ENCODE data around the gene SLC29A2. TPM values are rescaled to one million over a fixed set of nuclear protein-coding genes. Genes with fewer than 3 reads are reported as not detected.

Gene SLC29A2
- total and polyA plus RNA-seq, 2 of the 8 experiments (the other 6 are each of a cell fraction or from before 2014, with no cell fraction given), result 29.3 to 31.6 TPM

DNA sequence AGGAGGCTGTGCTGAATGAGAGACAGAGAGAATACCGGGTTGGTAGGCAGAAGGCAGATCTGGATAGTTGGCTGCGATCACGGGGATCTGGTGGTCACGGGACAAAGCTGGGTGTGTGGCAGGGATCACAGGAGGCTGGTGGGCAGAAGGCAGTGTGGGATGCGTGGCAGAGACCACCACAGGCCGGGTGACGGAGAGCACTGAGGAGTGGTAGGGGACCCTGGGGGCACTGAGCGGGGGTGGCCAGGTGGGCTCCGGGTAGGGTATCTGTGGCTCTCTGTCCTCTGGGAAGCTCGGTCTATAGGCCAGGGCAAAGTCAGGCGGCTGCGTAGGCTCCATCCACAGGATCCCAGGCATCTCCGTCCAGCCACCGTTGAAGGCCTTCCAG is 56.1 kb downstream of the SLC29A2 start:
- no peak overlapping the region; the same call in 1 of the 2 replicates for H2BK15ac ChIP-seq (ENCODE audit: low read length)
- WGBS, 2 experiments (ENCODE audit: extremely low coverage in 1 of 2, insufficient coverage in 1 of 2, insufficient read length in 1 of 2, insufficient replicate concordance in 2 of 2, low coverage in 1 of 2, low lambda C conversion rate in 2 of 2, missing lambda C conversion rate in 1 of 2), result 91% methylated on average over 12 of the region's 14 CpGs; no CpG with 5 or more reads in 1 of the 2 experiments
- ChIA-PET POLR2A (ENCODE audit: partially characterized antibody) (interaction anchor here (1.1 to 3.5 kb wide), 4 partner anchors 14 to 33 kb away, joined by 4 to 19 read pairs (median 4); no protein-coding TSS in a partner anchor), CTCF (ENCODE audit: partially characterized antibody) (interaction anchor here (0.6 to 11.7 kb wide), 11 partner anchors 10 to 104 kb away, joined by 3 to 242 read pairs (median 4); partner anchors contain the start of gene RIN1)
- H2BK120ac ChIP-seq (replicated peaks; ENCODE audit: low read depth, low read length), result no peak overlapping the region
- no peak overlapping the region for H3K56ac ChIP-seq (replicated peaks; ENCODE audit: insufficient read length, low read depth, low read length)
- no peak overlapping the region for H2AFZ ChIP-seq (ENCODE audit: low read length)
- no peak overlapping the region; the same call in 1 of the 2 replicates for H4K8ac ChIP-seq (ENCODE audit: extremely low read depth, insufficient read depth, low read length)
- H4K5ac ChIP-seq (ENCODE audit: insufficient read length, low read depth, low read length), result no peak overlapping the region
- H3K27me3 ChIP-seq (replicated peaks in 1 of 4; ENCODE audit: control insufficient read depth in 3 of 4, extremely low read depth in 1 of 4, insufficient read depth in 3 of 4, low read length in 3 of 4), result peaks cover 0 to 3% (median 0%) of the 10 kb centered on the region in 4 experiments; a peak in 2 of 7 replicates
- peaks cover 12 to 33% (median 22%) of the 10 kb centered on the region in 4 experiments for H3K4me1 ChIP-seq (replicated peaks in 1 of 4; ENCODE audit: control insufficient read depth in 3 of 4, insufficient read depth in 4 of 4, low read length in 3 of 4)
- H3K23me2 ChIP-seq (ENCODE audit: low read depth, low read length), result peaks cover 8% of the 10 kb centered on the region
- DNase-seq (ENCODE audit: low read depth in 1 of 2, low spot score in 2 of 2) (no peak), FAIRE-seq (no peak)
- H3K79me2 ChIP-seq (ENCODE audit: control insufficient read depth in 1 of 2, insufficient read depth in 2 of 2, low read length in 2 of 2), result no peaks in the 10 kb centered on the region
- H3K27ac ChIP-seq (ENCODE audit: low read depth, low read length), result no peak overlapping the region
- 0 out of 2 replicates have a peak overlapping the region, but pooled peaks have one; percentile 90 for H2AK5ac ChIP-seq (ENCODE audit: low read depth, low read length)
- no peak overlapping the region for H4K91ac ChIP-seq (replicated peaks; ENCODE audit: insufficient read length, low read length)
- no peak for TF ChIP-seq TBP (IDR thresholded peaks at IDR 0.05; ENCODE audit: low read depth, low read length)
- TF ChIP-seq TEAD4 (IDR thresholded peaks at IDR 0.05; ENCODE audit: low read depth, low read length), result no peak
- TF ChIP-seq TAF1 (IDR thresholded peaks at IDR 0.05; ENCODE audit: low read depth, low read length), result no peak
- no peak for TF ChIP-seq BACH1 (IDR thresholded peaks at IDR 0.05; ENCODE audit: low read length)
- no peak for TF ChIP-seq POU5F1 (IDR thresholded peaks at IDR 0.05; ENCODE audit: low read depth, low read length)
- TF ChIP-seq, protein P1, sequence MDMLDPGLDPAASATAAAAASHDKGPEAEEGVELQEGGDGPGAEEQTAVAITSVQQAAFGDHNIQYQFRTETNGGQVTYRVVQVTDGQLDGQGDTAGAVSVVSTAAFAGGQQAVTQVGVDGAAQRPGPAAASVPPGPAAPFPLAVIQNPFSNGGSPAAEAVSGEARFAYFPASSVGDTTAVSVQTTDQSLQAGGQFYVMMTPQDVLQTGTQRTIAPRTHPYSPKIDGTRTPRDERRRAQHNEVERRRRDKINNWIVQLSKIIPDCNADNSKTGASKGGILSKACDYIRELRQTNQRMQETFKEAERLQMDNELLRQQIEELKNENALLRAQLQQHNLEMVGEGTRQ (IDR thresholded peaks at IDR 0.05; ENCODE audit: low read length), result no peak
- H2BK5ac ChIP-seq (ENCODE audit: low read depth, low read length), result peak overlapping the region; percentile 60
- no peaks in the 10 kb centered on the region for H3K9me3 ChIP-seq (ENCODE audit: insufficient read depth in 2 of 2, low read depth in 1 of 2, low read length in 1 of 2)
- no peak overlapping the region for H3K4ac ChIP-seq (replicated peaks; ENCODE audit: insufficient read length, low read depth, low read length)
- H2BK20ac ChIP-seq (ENCODE audit: low read length), result peak overlapping the region; percentile 93; the same call in 1 of the 2 replicates
- no peaks in the 10 kb centered on the region for H3K79me1 ChIP-seq (ENCODE audit: low read depth, low read length)
- no peak overlapping the region for H3K4me3 ChIP-seq (ENCODE audit: extremely low read depth in 1 of 4, insufficient read depth in 2 of 4, low read depth in 3 of 4, low read length in 4 of 4)
- no peaks in the 10 kb centered on the region for H3K36me3 ChIP-seq (ENCODE audit: control insufficient read depth in 2 of 4, insufficient read depth in 4 of 4, low read length in 3 of 4)
- no peak overlapping the region for H3K23ac ChIP-seq (ENCODE audit: insufficient read length)
- H3K14ac ChIP-seq (ENCODE audit: insufficient read length), result no peak overlapping the region
- no peaks in the 10 kb centered on the region for H4K20me1 ChIP-seq (replicated peaks in 1 of 2; ENCODE audit: control insufficient read depth in 1 of 2, insufficient read depth in 2 of 2, low read length in 2 of 2)
- no peak overlapping the region for H3K18ac ChIP-seq (ENCODE audit: extremely low read depth, low read length)
- H3K4me2 ChIP-seq (ENCODE audit: insufficient read depth in 1 of 2, low read depth in 2 of 2, low read length in 2 of 2), result no peak overlapping the region
- no peak overlapping the region for H3K9ac ChIP-seq (replicated peaks in 1 of 4; ENCODE audit: extremely low read depth in 1 of 4, low read depth in 3 of 4, low read length in 3 of 4)
- peak overlapping the region; percentile 90; the same call in 1 of the 2 replicates for H2BK12ac ChIP-seq (ENCODE audit: low read depth, low read length)
